Endothelial cell of umbilical vein (primary cell): ENCODE data around the gene BCL11B. TPM values are rescaled to one million over a fixed set of nuclear protein-coding genes. Genes with fewer than 3 reads are reported as not detected.

ENCODE experiments used
- BruUV-seq: library from RNA; stranded (reverse); fragments of 400-500 nt; replicated peaks from 2 replicates; lab custom pipeline; 2021; lab: Mats Ljungman, UMichigan
- CTCF ChIA-PET: fragments of 300-600, 350-600 bp; sonication (Branson Sonifier 250); formaldehyde crosslinking; loops from one replicate; lab custom pipeline; 2021; ENCODE audit warnings: antibody characterized with exemption, inconsistent platforms; lab: Charles Lee
- POLR2A ChIA-PET: fragments of 300-600, 350-600 bp; sonication (Branson Sonifier 250); formaldehyde crosslinking; loops from one replicate; lab custom pipeline; 2021; ENCODE audit warnings: antibody characterized with exemption, inconsistent platforms; lab: Charles Lee
- DNase-seq: peaks from one replicate; pipeline ENCODE4 v3.0.0-alpha.2; 2011; ENCODE audit warnings: low read depth, low spot score
- FAIRE-seq: peaks from 2 replicates; lab custom pipeline; 2011; peaks lifted over from hg19 to GRCh38; lab: Jason Lieb, UNC
- H2AFZ ChIP-seq: 2 replicates; pipeline ENCODE4 v1.6.0; 2012; ENCODE audit warnings: low read depth, low read length, control low read depth, inconsistent platforms
- H3K27ac ChIP-seq: 2 replicates; pipeline ENCODE4 v1.5.1; 2011; ENCODE audit warnings: low read depth, mild to moderate bottlenecking, control low read depth, low read length, moderate library complexity; ENCODE audit not compliant: insufficient read depth
- H3K27me3 ChIP-seq, 2 experiments: 2 replicates each; pipeline versions ENCODE4 v1.6.0 to v1.6.1; 2011; ENCODE audit warnings: low read length in 2 of 2, mixed read lengths in 1 of 2; ENCODE audit not compliant: control insufficient read depth in 2 of 2, insufficient read depth in 2 of 2
- H3K36me3 ChIP-seq, 2 experiments: 2 replicates in 1 of 2; 3 replicates in 1 of 2; pipeline ENCODE4 v1.5.1; 2011; ENCODE audit warnings: low read length in 2 of 2, mild to moderate bottlenecking in 1 of 2, moderate library complexity in 1 of 2; ENCODE audit not compliant: control insufficient read depth in 2 of 2, insufficient read depth in 2 of 2; ENCODE audit errors: extremely low read depth in 1 of 2
- H3K4me1 ChIP-seq: 3 replicates; pipeline ENCODE4 v1.5.1; 2011; ENCODE audit warnings: mild to moderate bottlenecking, low read length; ENCODE audit not compliant: control insufficient read depth, insufficient read depth; ENCODE audit errors: extremely low read depth
- H3K4me2 ChIP-seq: 2 replicates; pipeline ENCODE4 v1.6.1; 2011; ENCODE audit warnings: low read length, control low read depth, mixed read lengths; ENCODE audit not compliant: insufficient read depth
- H3K4me3 ChIP-seq, 3 experiments: fragments of 200-600 bp in 1 of 3; sonication (generic), shearing (Covaris generic) in 1 of 3; replicated peaks in 1 of 3; 2 replicates each; pipeline ENCODE4 v1.5.1; 2011 to 2016; ENCODE audit warnings: control low read depth in 3 of 3, low read length in 3 of 3, mild to moderate bottlenecking in 2 of 3, inconsistent platforms in 1 of 3, low read depth in 1 of 3, moderate library complexity in 1 of 3; ENCODE audit not compliant: insufficient read depth in 1 of 3
- H3K79me2 ChIP-seq: 2 replicates; pipeline ENCODE4 v1.6.0; 2012; ENCODE audit warnings: low read length, inconsistent platforms; ENCODE audit not compliant: control insufficient read depth, insufficient read depth
- H3K9ac ChIP-seq: replicated peaks from 2 replicates; pipeline ENCODE3; 2011; ENCODE audit warnings: low read length, control low read depth; ENCODE audit not compliant: insufficient read depth; ENCODE audit errors: extremely low read depth
- H3K9me1 ChIP-seq: replicated peaks from 3 replicates; pipeline ENCODE4 v1.6.0; 2011; ENCODE audit warnings: mild to moderate bottlenecking, low read length; ENCODE audit not compliant: control insufficient read depth, insufficient read depth; ENCODE audit errors: extremely low read depth
- H3K9me3 ChIP-seq: replicated peaks from 2 replicates; pipeline ENCODE4 v1.5.1; 2012; ENCODE audit warnings: low read length, inconsistent platforms; ENCODE audit not compliant: control insufficient read depth, insufficient read depth
- H4K20me1 ChIP-seq: replicated peaks from 2 replicates; pipeline ENCODE3; 2011; ENCODE audit warnings: mild to moderate bottlenecking, low read length; ENCODE audit not compliant: control insufficient read depth, insufficient read depth; ENCODE audit errors: extremely low read depth
- CTCF ChIP-seq, 2 donors: IDR thresholded peaks; 1 replicate in 1 of 2; 2 replicates in 1 of 2; pipeline ENCODE4 v1.5.1; 2011; ENCODE audit warnings: low read length in 2 of 2, mild to moderate bottlenecking in 2 of 2, moderate library complexity in 2 of 2, control low read depth in 1 of 2, inconsistent platforms in 1 of 2, low read depth in 1 of 2; ENCODE audit not compliant: insufficient read depth in 1 of 2; ENCODE audit errors: extremely low read depth in 1 of 2
- EZH2 ChIP-seq: IDR thresholded peaks from 2 replicates; pipeline ENCODE4 v1.6.1; 2012; ENCODE audit warnings: borderline replicate concordance, low read depth, mild to moderate bottlenecking, moderate library complexity, low read length, inconsistent platforms; ENCODE audit not compliant: severe bottlenecking
- FOS ChIP-seq: IDR thresholded peaks from 2 replicates; pipeline ENCODE4 v1.6.1; 2011; ENCODE audit warnings: mild to moderate bottlenecking, low read length, moderate library complexity, borderline replicate concordance; ENCODE audit not compliant: insufficient read depth
- GATA2 ChIP-seq: IDR thresholded peaks from 2 replicates; pipeline ENCODE4 v1.7.0; 2011; ENCODE audit warnings: low read depth, mild to moderate bottlenecking, moderate library complexity, mixed read lengths, low read length; ENCODE audit not compliant: insufficient read length, insufficient read depth
- JUN ChIP-seq: IDR thresholded peaks from 2 replicates; pipeline ENCODE4 v1.6.1; 2011; ENCODE audit warnings: borderline replicate concordance, low read depth; ENCODE audit not compliant: insufficient read length, insufficient read depth
- MAX ChIP-seq: IDR thresholded peaks from 2 replicates; pipeline ENCODE4 v1.6.1; 2011; ENCODE audit not compliant: insufficient read depth, insufficient read length
- MYC ChIP-seq: IDR thresholded peaks from one replicate; pipeline ENCODE4 v1.6.1; 2011; ENCODE audit warnings: mild to moderate bottlenecking, low read depth, low read length
- POLR2A ChIP-seq: IDR thresholded peaks from 2 replicates; pipeline ENCODE4 v1.6.1; 2012; ENCODE audit warnings: low read depth, mild to moderate bottlenecking, control low read depth, low read length
- POLR2AphosphoS5 ChIP-seq: IDR thresholded peaks from 2 replicates; pipeline ENCODE4 v1.6.1; 2012; ENCODE audit warnings: low read depth, mild to moderate bottlenecking, control low read depth, low read length, moderate library complexity; ENCODE audit not compliant: insufficient read depth
- dilution Hi-C: fragments of 300-500 bp; cut with MboI; formaldehyde crosslinking; loops from one replicate; pipeline ENCODE4 v1.15.0; 2019; ENCODE audit warnings: low sequenced_read_pairs; ENCODE audit not compliant: extremely low pct_ligation_motif_present
- intact Hi-C: fragments of 100-400 bp; cut with micrococcal nuclease; formaldehyde crosslinking; loops from one replicate; pipeline ENCODE4 v1.10.0; 2022
- polyA plus RNA-seq, 4 experiments: library from polyadenylated mRNA; depleted of rRNA in 3 of 4; stranded (reverse) in 3 of 4; unstranded in 1 of 4; fragments of >200 nt; gene quantifications; 2 replicates each; pipeline versions ENCODE4 v1.2.1 to v1.2.3, GENCODE V29; 2011 to 2012; ENCODE audit warnings: missing spikeins in 1 of 4
- total RNA-seq: library from RNA; stranded (reverse); gene quantifications from 2 replicates; pipeline ENCODE4 v1.2.3, GENCODE V29; 2021

Gene BCL11B
- total and polyA plus RNA-seq, 2 donors (not counting 3 experiments of a cell fraction or from before 2014, with no cell fraction given) = 0.03 to 0.07 TPM

- Histone ChIP-seq H3K27ac (no peak overlapping the region), H3K9me3 (no peaks in the 10 kb centered on the region), H3K4me2 (no peak overlapping the region), H3K27me3 (no peaks in the 10 kb centered on the region), H4K20me1 (no peaks in the 10 kb centered on the region), H3K4me3 (no peak overlapping the region), H3K9ac (no peak overlapping the region), H3K79me2 (no peaks in the 10 kb centered on the region), H3K36me3 (no peaks in the 10 kb centered on the region), H2AFZ (no peak overlapping the region), H3K4me1 (no peaks in the 10 kb centered on the region), H3K9me1 (no peaks in the 10 kb centered on the region)
- ChIA-PET POLR2A (no interaction called here), CTCF (no interaction called here)
- DNase-seq = no peak
- intact Hi-C loops = no loop called here
- dilution Hi-C loops = no loop called here
- no peak for TF ChIP-seq FOS
- no peak for TF ChIP-seq POLR2A
- no peak for TF ChIP-seq POLR2AphosphoS5
- TF ChIP-seq MYC = no peak
- TF ChIP-seq JUN = no peak
- TF ChIP-seq MAX = no peak
- no peak for TF ChIP-seq CTCF (IDR thresholded peaks at IDR 0.05; ENCODE audit: extremely low read depth in 1 of 2, insufficient read depth in 1 of 2, low read depth in 1 of 2, low read length in 2 of 2)
- TF ChIP-seq EZH2 = no peak
- TF ChIP-seq GATA2 = no peak
- BruUV-seq = no TSS peak
- no peak for FAIRE-seq
Observed at GRCh38 chr14:99224948-99225347, 47.0 kb downstream of the BCL11B start.
